ENCODE measurements around the gene MAGEA11.
A peak's percentile ranks its signal among the peaks of the same experiment; 100 is the strongest.
"Not testable (repeated sequence)": the region's sequence is repeated elsewhere in the genome, so short reads cannot be mapped to it uniquely, and the experiment has no call there.

The MAGEA11 gene

GRCh38 chrX:149720021-149720689 lies 8.3 kb downstream of the MAGEA11 start:
- no peak for ATAC-seq

- ATAC-seq = not testable (repeated sequence)
Observed at GRCh38 chrX:149721241-149721640, 9.4 kb downstream of the MAGEA11 start.

GRCh38 chrX:149721778-149722177 lies 9.9 kb downstream of the MAGEA11 start:
- no peak for ATAC-seq

- ATAC-seq = not testable (repeated sequence)
Observed at GRCh38 chrX:149723583-149724118, 11.8 kb downstream of the MAGEA11 start.

GRCh38 chrX:149727308-149727707 lies 15.4 kb downstream of the MAGEA11 start:
- ATAC-seq = not testable (repeated sequence)

GRCh38 chrX:149742269-149742668 lies 30.4 kb downstream of the MAGEA11 start:
- not testable (repeated sequence) for ATAC-seq

- peak in 1 of 2 donors; percentile 30 for ATAC-seq
Observed at GRCh38 chrX:149746390-149747007, 34.6 kb downstream of the MAGEA11 start.

GRCh38 chrX:149757206-149758067 lies 45.6 kb downstream of the MAGEA11 start:
- no peak for ATAC-seq

GRCh38 chrX:149758068-149758714 lies 46.3 kb downstream of the MAGEA11 start:
- no peak for ATAC-seq

- not testable (repeated sequence) for ATAC-seq
Observed at GRCh38 chrX:149758715-149759078, 46.8 kb downstream of the MAGEA11 start.

GRCh38 chrX:149759824-149760223 lies 48.0 kb downstream of the MAGEA11 start:
- no peak for ATAC-seq

GRCh38 chrX:149760965-149761364 lies 49.1 kb downstream of the MAGEA11 start:
- no peak for ATAC-seq

GRCh38 chrX:149761858-149762674 lies 50.2 kb downstream of the MAGEA11 start:
- ATAC-seq = not testable (repeated sequence)

GRCh38 chrX:149762696-149763614 lies 51.1 kb downstream of the MAGEA11 start:
- ATAC-seq = no peak

Data from activated CD4-positive, CD25-positive, alpha-beta regulatory T cell treated with anti-CD3 and anti-CD28 coated beads, Interleukin-2, amount 50 U/mL, for 24 hours (primary cell).